HG03378 (cell line): ENCODE measurements around the gene ZNF827.

Source experiments
- ATAC-seq: cut with Tn5 transposase; IDR thresholded peaks from one replicate; pipeline ENCODE4 v1.9.1; 2021; ENCODE audit warnings: mild to moderate bottlenecking, moderate library complexity; ENCODE audit not compliant: unreplicated experiment

ZNF827 gene

DNA sequence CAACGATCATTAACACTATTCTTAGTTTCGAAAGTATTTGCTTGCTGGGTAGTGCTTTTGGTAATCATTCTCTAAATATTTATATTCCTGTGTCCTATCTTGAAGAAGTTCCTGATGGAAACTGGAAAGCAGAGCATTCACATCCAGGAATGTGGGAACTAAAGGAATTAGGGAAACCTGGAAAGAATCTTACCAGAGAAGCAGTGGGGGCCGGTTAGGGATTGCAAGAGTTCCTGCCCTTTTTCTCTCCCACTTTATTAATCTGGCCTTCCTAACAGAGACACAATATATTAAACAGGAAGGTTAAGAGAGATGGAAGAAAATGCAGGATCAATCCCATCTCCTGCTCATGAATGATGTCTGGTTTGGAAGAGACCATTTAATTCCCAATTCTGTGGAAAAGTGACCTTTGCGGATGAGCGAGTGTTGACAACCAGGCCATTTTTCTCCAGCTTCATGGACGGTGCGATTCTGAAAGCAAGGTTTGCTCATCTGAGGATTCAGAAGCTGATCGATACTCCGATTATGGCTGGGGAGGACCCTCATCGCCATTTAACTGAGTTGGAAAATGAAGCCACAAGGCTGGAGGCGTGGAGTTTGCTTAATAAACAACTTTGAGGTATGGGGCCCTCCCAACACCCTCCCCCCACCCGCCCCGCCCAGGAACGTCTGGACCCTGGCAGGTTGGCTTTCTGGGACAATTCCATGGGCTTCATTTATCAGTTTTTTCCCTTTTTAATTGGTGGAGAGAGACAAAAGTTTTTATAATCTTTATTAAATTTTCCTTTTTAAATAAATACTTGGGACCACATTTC lies 206.4 kb downstream of the ZNF827 start:
- no peak for ATAC-seq

DNA sequence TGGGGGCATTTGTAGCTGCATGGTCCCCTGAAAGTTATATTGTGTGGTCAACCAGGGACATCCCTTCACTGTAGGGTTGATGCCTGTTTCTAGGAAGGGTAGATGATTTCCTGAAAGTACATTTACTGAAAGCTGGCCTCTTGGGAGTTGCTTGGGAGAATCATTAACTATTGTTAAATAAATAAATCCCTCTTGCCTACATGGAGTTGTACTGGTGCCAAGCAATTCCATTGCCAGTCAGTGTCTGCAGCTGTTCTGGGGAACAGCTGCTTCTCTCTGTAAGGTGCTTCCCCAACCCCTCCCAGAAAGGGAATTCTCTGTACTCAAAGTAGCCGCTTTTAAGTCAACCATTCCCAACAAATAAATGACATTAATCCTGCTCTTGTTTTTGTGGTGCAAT lies 207.6 kb downstream of the ZNF827 start:
- ATAC-seq, result no peak

DNA sequence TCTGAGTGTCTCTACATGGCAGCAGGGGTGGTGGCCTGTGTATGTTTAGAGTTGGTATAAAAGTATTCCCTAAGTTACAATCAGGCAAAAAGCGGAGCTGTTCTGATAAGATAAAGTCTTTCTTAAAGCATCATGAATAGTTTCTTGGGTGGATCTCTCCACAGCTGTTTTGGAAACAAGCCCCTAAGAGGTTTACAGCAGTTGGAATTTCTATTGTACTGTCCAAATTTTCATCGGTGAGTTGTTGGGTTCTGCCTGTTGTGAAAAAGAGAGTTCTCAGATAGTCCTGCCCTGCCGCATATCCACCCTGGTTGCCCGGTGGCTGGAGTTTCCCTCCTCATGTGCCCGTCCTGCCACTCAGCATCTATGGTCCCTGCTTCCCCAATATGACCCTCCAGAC lies 208.6 kb downstream of the ZNF827 start:
- no peak for ATAC-seq

DNA sequence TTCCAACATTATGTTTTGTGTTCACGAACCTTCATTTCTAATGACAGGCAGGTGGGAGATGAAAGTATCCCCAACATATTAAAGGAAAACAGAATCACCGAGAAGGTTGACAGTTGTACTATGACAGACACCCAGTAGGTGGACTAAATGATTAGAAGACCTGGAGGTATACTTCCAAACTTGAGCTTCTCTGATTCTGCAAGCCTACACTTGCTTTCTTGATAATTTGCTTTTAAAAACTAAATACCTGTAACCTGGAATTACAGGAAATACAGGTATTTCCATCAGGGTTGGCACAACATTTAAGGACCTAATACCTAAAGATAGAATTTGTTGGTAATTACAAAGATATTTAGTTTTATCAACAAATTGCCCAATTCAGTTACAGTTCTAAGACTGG lies 215.3 kb downstream of the ZNF827 start:
- no peak for ATAC-seq

DNA sequence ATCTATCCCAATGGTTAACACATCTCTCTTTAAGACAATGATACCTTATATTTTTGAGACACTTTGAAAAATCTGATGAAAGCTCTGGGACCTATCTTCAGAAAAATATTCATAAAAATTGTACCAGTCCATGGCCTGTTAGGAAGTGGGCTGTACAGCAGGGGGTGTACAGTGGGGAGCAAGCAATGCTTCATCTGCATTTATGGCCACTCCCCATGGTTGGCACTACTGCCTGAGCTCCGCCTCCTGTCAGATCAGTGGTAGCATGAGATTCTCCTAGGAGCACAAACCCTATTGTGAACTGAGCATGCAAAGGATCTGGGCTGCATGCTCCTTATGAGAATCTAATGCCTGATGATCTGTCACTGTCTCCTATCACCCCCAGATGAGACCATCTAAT lies 216.1 kb downstream of the ZNF827 start:
- ATAC-seq, result no peak

DNA sequence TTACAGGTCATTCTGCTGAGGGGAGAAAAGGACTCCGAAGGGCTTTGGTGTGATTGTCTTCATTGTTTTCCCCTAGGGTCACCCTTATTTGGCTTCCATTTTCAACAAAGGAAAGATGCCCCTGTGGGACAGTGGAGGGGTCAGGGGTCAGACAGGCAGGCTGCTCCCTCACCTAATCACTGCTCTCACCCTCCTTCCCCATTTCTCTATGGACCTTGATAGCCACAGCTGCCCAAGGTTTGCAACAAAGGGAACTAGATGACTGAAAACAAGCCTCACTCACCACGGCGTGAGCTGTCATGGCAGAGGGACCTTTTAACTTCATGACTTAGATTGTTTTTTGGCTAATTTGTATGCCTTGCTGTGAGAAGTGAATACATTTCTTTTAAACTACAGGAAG lies 218.0 kb downstream of the ZNF827 start:
- ATAC-seq, result peak; percentile 45

DNA sequence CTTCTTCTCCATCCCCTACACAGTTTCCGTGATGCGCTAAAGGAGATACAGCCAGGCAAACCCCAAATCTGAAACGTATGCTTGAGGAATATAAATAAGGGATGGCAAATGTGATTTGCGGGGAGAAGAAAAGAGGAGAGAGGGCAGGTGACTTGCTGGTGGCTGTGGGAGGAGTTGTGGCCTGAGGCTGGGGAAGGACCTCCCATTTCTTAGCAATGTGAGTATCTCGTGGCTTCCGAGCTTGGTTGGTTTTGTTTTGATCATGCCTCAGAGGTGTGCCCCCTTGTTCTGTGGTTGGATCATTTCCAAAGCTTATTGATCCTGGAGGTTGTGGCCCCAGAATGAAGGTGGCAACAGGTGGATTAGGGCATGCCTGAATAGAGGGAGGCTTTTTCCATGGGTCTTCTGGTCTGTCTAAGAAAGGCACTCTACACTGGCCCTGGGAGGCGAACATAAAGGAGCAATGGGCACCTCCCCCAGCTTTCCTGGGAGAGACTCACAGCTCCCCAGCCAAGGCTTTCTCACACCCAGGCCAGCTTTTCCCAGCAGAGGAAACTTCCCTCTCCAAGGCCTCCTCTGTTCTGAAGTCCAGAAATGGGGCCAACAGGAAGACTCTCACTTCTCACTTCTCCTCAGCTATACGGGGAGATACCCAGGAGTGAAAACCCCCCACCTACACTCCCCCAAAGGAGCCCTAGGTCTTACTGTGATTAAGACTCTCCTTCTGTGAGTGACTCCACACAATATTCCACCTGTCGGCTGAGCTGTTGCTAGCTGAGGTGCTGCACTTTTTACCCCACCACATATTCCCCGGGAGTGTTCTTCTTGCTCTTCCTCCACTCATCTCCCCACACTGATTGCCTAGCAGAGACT lies 218.6 kb downstream of the ZNF827 start:
- peak; percentile 71 for ATAC-seq

DNA sequence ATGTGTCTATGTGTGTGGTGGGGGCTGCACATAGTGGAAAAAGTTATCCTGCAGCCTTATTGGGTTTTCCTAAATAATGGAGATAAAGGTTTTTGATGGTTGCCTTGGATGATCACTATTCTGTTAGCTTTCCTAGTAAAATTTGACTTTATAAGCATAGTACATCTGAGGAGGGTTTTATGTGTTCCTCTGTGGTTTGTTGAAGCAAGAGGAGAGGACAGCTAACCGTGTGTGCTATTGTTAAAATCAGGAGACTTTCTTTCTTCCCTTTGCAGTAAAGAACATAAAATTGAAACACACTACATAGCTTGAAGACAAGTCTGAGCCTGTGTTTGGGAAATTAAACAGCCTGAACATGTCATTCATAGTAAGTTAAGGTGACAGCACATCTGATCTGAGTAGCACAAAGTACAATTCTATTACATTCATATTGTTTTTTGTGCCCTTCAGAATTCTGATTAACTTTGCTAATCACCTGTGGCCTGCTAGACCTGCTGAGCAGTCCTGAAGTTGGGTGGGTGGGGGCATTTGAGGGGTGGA lies 221.9 kb downstream of the ZNF827 start:
- ATAC-seq, result no peak

DNA sequence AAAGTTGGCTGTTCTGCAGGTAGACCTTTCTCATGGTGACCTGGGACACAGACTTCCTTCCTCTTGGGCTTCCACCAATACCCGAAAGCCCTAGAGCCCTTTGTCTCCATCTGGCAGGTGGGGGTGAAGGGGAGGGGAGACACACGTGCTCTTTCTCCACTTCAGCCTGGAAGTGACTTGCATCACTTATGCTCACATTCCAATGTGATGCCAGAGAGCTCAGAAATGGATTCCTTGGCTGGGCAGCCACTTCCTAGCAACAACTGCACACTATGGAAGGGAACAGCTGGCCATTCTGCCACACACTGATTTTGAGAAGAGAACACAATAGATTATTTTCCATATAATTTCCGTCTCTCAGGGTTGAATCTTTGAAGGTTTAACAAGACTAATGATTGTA lies 222.4 kb downstream of the ZNF827 start:
- ATAC-seq, result no peak

DNA sequence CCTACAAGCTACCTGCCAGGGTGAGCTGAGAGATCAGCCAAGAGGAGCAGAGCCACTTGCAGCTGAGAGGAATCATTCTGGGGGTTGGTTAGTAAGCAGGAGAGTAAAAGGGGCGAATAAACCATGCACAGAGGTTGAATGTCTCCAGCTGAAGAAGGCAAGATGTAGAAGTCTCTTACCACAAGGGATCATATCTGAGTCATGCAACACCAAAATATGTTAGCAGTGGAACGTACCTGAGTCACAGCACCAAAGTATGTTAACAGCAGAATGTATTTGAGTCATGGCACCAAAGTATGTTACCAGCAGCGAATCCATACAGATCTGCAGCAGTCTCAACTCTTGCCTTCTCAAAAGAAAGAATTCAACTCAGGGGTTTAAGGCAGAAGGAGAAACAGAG lies 228.8 kb downstream of the ZNF827 start:
- ATAC-seq, result peak; percentile 80

DNA sequence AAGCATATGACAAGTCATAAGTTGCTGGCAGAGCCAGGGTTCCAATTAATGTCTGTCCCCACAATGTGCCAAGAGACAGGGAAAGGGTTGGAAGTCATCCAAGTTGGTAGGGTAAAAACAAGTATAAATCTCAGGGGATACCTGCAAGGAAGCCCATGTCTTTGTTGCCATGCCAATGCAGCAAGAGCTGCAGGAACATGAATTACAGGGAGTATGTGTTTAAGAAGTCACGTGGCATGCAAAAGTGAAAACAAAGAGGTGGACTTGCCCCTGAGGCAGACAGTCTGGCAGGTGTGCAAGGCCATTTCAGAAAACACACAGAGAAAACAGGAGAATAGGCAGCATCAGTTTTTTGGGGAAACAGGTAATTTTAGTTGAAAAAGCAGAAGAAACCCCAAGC lies 229.3 kb downstream of the ZNF827 start:
- ATAC-seq, result no peak
